Measurements from ENCODE around the gene MYO7A.

MYO7A gene

DNA sequence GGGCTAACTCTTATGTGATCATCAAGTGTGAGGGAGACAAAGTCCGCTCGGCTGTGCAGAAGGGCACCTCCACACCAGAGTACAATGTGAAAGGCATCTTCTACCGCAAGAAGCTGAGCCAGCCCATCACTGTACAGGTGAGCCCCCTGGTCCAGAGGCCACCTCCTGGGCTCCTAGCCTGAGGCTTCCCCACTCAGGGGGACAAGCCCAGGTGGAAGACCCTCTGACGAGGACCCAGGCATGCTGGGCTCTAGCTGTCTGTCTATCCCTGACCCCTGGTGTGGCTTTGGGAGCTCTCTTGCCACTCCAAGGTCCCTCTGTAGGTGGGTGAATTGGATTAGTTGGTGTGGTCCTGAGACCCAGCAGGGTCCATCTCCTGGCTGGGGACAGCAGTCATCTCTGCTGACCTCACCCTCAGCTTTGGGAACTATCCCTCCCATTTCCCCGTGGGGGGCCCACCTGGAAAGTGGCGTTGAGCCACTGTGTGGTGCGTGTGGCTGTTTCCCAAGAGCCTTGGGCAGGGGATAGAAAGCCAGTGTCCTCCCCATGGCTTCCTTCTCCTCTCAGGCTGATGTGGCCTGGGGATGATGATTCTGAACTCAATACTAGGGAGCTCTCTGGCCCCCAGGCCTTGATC, 5.4 kb upstream of the MYO7A start:
- intact Hi-C loops (cut with micrococcal nuclease), result loop anchor here (10.0 kb wide), 1 partner anchor 422 kb away; no protein-coding TSS in a partner anchor
- no peaks in the 10 kb centered on the region for H3K9me3 Mint-ChIP-seq
- no peak overlapping the region for H3K27ac Mint-ChIP-seq
- H3K36me3 Mint-ChIP-seq (ENCODE audit: low read depth), result no peaks in the 10 kb centered on the region
- peaks cover 12% of the 10 kb centered on the region for H3K27me3 Mint-ChIP-seq
- no peak overlapping the region for H3K4me3 Mint-ChIP-seq
- peaks cover 12% of the 10 kb centered on the region for H3K4me1 Mint-ChIP-seq (ENCODE audit: low read depth)

DNA sequence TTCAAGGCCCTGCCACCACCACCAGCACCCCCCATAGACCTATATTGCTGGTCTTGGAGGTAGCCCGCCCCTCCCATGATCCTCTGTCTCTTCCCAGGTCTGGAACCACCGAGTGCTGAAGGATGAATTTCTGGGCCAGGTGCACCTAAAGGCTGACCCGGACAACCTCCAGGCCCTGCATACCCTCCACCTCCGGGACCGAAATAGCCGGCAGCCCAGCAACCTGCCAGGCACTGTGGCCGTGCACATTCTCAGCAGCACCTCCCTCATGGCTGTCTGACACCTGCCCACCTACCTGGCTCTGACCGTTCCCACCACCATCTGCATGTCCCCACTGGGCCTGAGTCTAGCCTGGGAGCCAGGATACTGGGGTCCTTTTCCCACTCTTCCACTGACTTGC, 4.5 kb upstream of the MYO7A start:
- peaks cover 13% of the 10 kb centered on the region for H3K4me1 Mint-ChIP-seq (ENCODE audit: low read depth)
- H3K9me3 Mint-ChIP-seq, result no peaks in the 10 kb centered on the region
- intact Hi-C loops (cut with micrococcal nuclease), result loop anchor here (10.0 kb wide), 1 partner anchor 421 kb away; no protein-coding TSS in a partner anchor
- no peak overlapping the region for H3K4me3 Mint-ChIP-seq
- peaks cover 20% of the 10 kb centered on the region for H3K27me3 Mint-ChIP-seq
- H3K36me3 Mint-ChIP-seq (ENCODE audit: low read depth), result no peaks in the 10 kb centered on the region
- H3K27ac Mint-ChIP-seq, result no peak overlapping the region

DNA sequence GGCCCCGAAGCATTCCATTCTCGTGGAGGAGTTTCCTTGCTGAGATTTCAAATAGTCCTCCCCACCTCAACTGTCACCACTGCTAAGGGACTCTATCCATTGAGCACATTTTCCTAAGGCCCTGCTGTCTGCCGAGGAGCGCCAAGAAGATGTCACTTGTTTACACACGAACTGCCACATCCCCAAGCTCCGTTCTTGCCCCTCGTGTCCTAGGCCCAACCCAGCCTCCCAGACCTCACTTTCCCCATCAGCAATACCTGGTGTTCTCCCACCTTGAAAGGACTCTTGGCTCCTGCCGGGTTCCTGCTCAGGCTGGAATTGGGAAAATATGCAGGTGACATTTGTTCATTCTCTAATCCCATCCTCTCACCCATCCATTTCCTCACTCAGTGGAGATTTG, 4.0 kb upstream of the MYO7A start:
- Mint-ChIP-seq H3K4me3 (no peak overlapping the region), H3K9me3 (no peaks in the 10 kb centered on the region), H3K27me3 (peaks cover 21% of the 10 kb centered on the region), H3K27ac (no peak overlapping the region), H3K4me1 (ENCODE audit: low read depth) (peaks cover 13% of the 10 kb centered on the region), H3K36me3 (ENCODE audit: low read depth) (no peaks in the 10 kb centered on the region)
- intact Hi-C loops (cut with micrococcal nuclease), result loop anchor here (10.0 kb wide), 1 partner anchor 421 kb away; no protein-coding TSS in a partner anchor

DNA sequence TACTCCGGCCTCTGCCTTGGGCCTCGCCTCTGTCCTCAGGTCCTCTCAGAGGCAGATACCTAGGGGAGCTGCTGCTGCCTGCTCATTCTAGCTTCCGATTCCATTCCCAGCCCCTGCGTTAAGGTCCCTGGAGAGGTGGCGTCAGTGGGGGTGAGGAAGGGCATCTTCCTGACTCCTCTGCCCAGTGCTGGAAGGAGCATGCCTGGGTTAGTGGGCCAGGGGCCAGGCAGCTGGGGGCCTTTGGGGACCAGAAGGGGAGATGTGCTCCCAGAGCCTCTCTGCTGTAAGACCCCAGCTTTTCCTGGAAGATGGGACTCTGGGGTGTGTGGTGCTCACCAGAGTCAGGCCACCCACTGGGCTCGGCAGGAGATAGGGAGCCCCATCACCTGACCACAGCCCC, 3.6 kb upstream of the MYO7A start:
- peaks cover 21% of the 10 kb centered on the region for H3K27me3 Mint-ChIP-seq
- no peaks in the 10 kb centered on the region for H3K36me3 Mint-ChIP-seq (ENCODE audit: low read depth)
- no peak overlapping the region for H3K4me3 Mint-ChIP-seq
- H3K4me1 Mint-ChIP-seq (ENCODE audit: low read depth), result peaks cover 13% of the 10 kb centered on the region
- intact Hi-C loops (cut with micrococcal nuclease), result loop anchor here (10.0 kb wide), 1 partner anchor 420 kb away; no protein-coding TSS in a partner anchor
- no peaks in the 10 kb centered on the region for H3K9me3 Mint-ChIP-seq
- no peak overlapping the region for H3K27ac Mint-ChIP-seq

DNA sequence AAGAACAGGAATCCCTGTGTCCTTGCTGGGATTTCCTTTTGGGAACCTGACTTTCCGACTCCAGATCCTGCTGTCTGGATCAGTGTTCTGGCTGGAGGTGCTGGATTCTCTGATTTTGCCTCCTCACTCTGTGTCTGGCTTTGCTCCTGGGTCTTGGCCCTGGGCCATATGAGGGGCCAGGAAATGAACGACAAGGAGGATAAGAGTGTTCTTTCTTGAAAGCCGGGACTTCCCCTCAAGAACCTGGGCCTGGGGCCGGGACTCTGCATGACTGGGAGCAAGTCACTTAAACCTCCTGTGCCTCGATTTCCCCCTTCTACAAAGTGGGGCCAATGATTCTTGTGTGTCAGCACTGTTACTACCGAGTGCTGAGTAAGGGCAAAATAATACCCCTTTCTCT, 2.9 kb upstream of the MYO7A start:
- H3K27ac Mint-ChIP-seq, result no peak overlapping the region
- no peaks in the 10 kb centered on the region for H3K36me3 Mint-ChIP-seq (ENCODE audit: low read depth)
- no peaks in the 10 kb centered on the region for H3K9me3 Mint-ChIP-seq
- intact Hi-C loops (cut with micrococcal nuclease), result loop anchor here (10.0 kb wide), 1 partner anchor 420 kb away; no protein-coding TSS in a partner anchor
- peaks cover 21% of the 10 kb centered on the region for H3K27me3 Mint-ChIP-seq
- H3K4me1 Mint-ChIP-seq (ENCODE audit: low read depth), result peaks cover 13% of the 10 kb centered on the region
- no peak overlapping the region for H3K4me3 Mint-ChIP-seq

DNA sequence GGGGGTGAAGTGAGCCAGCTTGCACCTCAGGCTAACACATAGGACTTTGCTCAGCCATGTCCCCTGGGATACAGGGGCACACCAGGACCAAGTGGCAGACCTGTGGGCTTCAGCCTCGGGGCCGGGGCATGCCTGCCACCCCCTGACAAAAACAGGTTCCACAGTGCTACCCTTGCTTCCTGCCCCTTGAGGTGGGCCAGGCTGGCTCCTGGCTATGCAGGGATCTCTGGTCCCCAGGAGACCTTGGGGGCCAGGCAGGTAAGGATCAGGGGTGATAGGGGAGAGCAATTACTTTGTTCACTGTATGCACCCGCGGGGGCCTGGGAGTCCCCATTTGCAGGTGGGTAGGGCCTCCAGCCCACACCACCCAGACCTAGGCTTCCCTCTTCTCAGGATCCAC, 2.4 kb upstream of the MYO7A start:
- H3K9me3 Mint-ChIP-seq, result no peaks in the 10 kb centered on the region
- peaks cover 21% of the 10 kb centered on the region for H3K27me3 Mint-ChIP-seq
- H3K4me3 Mint-ChIP-seq, result no peak overlapping the region
- intact Hi-C loops (cut with micrococcal nuclease), result loop anchor here (10.0 kb wide), 1 partner anchor 419 kb away; no protein-coding TSS in a partner anchor
- no peak overlapping the region for H3K27ac Mint-ChIP-seq
- H3K4me1 Mint-ChIP-seq (ENCODE audit: low read depth), result peaks cover 13% of the 10 kb centered on the region
- no peaks in the 10 kb centered on the region for H3K36me3 Mint-ChIP-seq (ENCODE audit: low read depth)

DNA sequence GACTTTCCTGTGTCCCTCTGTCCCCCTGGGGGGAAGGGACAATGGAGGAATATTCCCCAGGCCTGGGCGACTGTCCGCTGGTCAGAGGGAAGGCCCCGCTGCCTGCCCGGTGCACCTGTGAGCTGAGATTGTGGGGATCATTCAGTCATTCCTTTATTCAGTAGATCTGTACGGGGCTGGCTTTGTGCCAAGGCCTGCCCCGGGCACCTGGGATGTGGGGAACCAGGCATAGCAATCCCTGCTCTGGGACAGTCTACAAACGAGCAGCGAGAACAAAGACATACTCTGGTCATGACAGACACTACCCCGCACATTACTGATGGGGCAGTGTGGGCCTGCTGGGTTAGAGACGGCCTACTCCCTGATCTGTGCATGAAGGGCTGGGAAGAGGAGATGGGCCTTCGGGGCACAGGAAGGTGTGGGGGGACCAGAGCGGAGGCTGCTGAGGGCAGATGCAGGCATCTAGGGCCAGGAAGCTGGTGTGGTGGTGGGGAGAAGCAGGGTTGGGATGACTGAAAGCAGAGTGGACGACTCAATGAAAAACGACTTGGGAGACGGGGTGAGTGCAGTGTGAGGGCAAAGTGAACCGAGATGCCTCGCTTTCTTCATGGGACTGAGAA, 1.8 kb upstream of the MYO7A start:
- Mint-ChIP-seq H3K27me3 (peaks cover 21% of the 10 kb centered on the region), H3K9me3 (no peaks in the 10 kb centered on the region), H3K27ac (no peak overlapping the region), H3K36me3 (ENCODE audit: low read depth) (no peaks in the 10 kb centered on the region), H3K4me1 (ENCODE audit: low read depth) (peaks cover 13% of the 10 kb centered on the region), H3K4me3 (no peak overlapping the region)
- intact Hi-C loops (cut with micrococcal nuclease), result loop anchor here (10.0 kb wide), 1 partner anchor 419 kb away; no protein-coding TSS in a partner anchor

DNA sequence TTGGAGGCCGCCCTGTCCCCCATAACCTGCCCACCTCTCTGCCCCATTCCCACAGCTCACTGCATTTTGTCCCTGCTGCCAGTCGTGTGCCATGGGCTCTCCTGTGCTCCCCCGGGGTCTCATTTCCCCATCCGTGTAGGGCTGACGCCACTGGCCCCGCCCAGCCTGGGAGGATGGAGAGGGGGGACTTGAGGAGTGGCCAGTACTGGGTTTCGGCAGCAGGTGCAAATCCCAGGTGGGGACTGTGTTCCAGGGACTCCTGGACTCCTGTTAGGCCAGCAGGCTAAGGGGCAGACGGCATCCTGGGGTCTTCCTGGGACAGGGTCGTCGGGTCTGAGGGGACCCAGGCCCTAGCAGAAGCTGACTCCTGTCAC, 1.2 kb upstream of the MYO7A start:
- Mint-ChIP-seq H3K4me1 (ENCODE audit: low read depth) (peaks cover 13% of the 10 kb centered on the region), H3K9me3 (no peaks in the 10 kb centered on the region), H3K36me3 (ENCODE audit: low read depth) (no peaks in the 10 kb centered on the region), H3K27me3 (peaks cover 21% of the 10 kb centered on the region), H3K27ac (no peak overlapping the region), H3K4me3 (peak overlapping the region; percentile 68)
- intact Hi-C loops (cut with micrococcal nuclease), result loop anchor here (1.0 to 10.0 kb wide), 2 partner anchors 61 to 418 kb away; no protein-coding TSS in a partner anchor

DNA sequence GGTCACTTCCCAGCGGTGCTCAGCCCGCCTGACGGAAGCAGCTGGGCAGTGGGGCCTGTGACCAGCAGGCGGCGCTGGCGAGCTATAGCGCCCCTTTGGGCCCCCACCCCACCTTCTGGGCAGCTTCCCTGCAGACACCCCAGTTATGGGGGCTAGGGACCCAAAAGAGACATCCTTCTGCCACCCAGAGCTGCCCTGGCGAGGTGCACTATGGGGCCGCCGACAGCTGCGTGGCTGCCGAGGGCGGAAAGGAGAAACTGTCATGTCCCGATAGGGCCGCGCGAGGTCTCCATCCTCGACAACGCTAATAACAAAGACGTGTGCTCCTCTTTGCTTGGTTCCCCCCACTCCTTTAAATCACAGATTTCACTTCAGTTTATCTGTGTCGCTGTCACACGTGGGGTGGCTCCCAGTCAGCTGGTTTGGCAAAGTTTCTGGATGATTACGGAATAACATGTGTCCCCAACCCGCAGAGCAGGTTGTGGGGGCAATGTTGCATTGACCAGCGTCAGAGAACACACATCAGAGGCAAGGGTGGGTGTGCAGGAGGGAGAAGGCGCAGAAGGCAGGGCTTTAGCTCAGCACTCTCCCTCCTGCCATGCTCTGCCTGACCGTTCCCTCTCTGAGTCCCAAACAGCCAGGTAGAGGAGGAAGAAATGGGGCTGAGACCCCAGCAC, 673 bp upstream of the MYO7A start:
- H3K4me3 Mint-ChIP-seq, result peak overlapping the region; percentile 68
- H3K27ac Mint-ChIP-seq, result no peak overlapping the region
- intact Hi-C loops (cut with micrococcal nuclease), result loop anchor here (1.0 to 10.0 kb wide), 2 partner anchors 61 to 417 kb away; no protein-coding TSS in a partner anchor
- H3K27me3 Mint-ChIP-seq, result peaks cover 21% of the 10 kb centered on the region
- no peaks in the 10 kb centered on the region for H3K9me3 Mint-ChIP-seq
- no peaks in the 10 kb centered on the region for H3K36me3 Mint-ChIP-seq (ENCODE audit: low read depth)
- peaks cover 13% of the 10 kb centered on the region for H3K4me1 Mint-ChIP-seq (ENCODE audit: low read depth)

DNA sequence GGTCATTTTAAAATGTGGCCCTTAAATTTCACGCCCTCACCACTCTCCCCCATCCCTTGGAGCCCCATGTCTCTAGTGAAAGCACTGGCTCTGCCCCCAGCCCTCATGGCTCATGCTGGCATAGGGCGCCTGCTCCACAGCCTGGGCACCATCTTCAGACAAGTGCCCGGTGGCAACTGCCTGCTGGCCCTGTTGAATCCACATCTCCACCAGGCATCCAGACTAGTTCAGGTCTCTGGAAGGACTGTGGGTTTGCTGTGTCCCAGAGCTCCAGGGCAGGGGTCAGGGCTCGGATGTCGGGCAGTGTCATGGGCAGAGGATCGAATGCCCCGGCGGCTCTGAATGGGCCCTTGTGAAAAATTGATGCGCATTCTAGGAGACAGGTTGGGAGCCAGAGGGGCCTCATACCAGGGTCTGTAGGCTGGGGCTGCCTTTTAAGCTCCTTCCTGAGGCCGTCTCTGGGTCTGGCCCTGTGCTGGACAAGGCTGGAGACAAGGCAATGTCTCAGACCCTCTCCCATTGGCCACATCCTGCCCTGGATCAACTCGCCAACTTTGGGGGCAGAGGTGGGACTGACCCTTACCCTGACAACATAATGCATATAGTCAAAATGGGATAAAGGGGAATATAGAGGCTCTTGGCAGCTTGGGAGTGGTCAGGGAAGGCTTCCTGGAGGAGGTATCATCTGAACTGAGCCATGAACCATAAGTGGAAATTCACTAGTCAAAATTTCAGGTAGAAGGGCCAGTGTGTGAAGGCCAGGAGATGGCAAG, 1.2 kb downstream of the MYO7A start:
- intact Hi-C loops (cut with micrococcal nuclease), result loop anchor here (10.0 kb wide), 1 partner anchor 416 kb away; no protein-coding TSS in a partner anchor
- Mint-ChIP-seq H3K4me3 (no peak overlapping the region), H3K27ac (no peak overlapping the region), H3K36me3 (ENCODE audit: low read depth) (no peaks in the 10 kb centered on the region), H3K27me3 (peaks cover 22% of the 10 kb centered on the region), H3K9me3 (no peaks in the 10 kb centered on the region), H3K4me1 (ENCODE audit: low read depth) (peaks cover 13% of the 10 kb centered on the region)

DNA sequence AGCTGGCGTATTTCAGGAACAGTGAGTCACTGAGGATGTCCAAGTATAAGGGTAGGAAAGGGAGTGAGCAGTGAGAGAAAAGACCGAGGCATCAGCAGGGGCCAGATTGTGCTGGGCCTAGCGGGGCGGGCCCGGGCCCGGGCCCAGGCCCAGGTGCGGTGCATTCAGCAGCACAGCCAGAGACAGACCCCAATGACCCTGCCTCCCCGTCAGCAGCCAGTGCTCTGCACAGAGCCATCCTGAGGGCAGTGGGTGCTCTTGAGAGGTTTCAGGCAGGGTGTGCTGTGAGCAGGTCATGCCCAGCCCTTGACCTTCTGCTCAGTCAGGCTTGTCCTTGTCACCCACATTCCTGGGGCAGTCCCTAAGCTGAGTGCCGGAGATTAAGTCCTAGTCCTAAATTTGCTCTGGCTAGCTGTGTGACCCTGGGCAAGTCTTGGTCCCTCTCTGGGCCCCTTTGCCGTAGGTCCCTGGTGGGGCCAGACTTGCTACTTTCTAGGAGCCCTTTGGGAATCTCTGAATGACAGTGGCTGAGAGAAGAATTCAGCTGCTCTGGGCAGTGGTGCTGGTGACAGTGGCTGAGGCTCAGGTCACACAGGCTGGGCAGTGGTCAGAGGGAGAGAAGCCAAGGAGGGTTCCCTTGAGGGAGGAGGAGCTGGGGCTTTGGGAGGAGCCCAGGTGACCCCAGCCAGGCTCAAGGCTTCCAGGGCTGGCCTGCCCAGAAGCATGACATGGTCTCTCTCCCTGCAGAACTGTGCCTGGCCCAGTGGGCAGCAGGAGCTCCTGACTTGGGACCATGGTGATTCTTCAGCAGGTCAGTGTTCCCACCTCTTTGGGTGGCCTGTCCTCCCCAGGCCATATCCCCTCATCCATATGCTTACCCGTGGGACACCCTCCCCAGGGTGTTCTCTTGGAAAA, 2.1 kb downstream of the MYO7A start:
- no peak overlapping the region for H3K27ac Mint-ChIP-seq
- no peak overlapping the region for H3K4me3 Mint-ChIP-seq
- H3K9me3 Mint-ChIP-seq, result no peaks in the 10 kb centered on the region
- H3K36me3 Mint-ChIP-seq (ENCODE audit: low read depth), result no peaks in the 10 kb centered on the region
- peaks cover 22% of the 10 kb centered on the region for H3K27me3 Mint-ChIP-seq
- peaks cover 13% of the 10 kb centered on the region for H3K4me1 Mint-ChIP-seq (ENCODE audit: low read depth)
- intact Hi-C loops (cut with micrococcal nuclease), result loop anchor here (10.0 kb wide), 1 partner anchor 415 kb away; no protein-coding TSS in a partner anchor

DNA sequence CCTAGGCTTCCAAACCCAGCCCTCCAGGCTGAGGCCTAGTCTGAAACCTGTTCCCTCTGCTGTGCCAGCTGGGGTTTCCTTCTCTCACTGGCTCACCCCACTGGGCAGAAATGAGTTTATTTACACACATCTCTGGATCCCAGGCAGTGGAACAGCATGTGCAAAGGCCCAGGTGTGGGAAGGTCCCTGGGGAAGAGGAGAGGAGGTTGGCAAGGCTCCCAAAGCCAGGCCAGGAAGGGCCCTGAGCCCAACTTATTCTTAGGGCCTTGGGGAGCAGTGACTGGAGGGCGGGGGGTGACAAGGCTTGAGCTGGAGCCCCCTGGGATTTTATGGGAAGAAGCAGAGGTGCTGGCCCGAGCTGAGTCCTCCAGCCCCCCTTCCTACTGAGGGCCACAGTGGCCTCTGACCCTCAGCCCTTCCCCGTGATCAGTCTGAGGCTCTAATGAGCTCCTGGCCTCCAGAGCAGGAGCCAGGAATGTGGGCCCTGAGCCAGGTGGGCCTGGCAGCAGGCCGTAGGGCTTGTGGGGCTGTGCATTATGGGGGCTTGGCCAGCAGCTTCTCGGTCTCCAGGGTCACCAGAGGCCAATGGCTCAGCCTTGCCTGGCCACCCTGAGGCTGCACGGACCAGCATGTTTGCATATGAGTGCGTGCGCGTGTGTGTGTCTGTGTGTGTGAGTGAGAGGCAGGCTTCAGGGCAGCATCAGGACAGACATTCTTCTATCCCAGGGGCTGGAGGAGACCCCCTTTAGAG, 2.9 kb downstream of the MYO7A start:
- no peak overlapping the region for H3K4me3 Mint-ChIP-seq
- peaks cover 25% of the 10 kb centered on the region for H3K27me3 Mint-ChIP-seq
- H3K9me3 Mint-ChIP-seq, result no peaks in the 10 kb centered on the region
- no peak overlapping the region for H3K27ac Mint-ChIP-seq
- no peaks in the 10 kb centered on the region for H3K36me3 Mint-ChIP-seq (ENCODE audit: low read depth)
- intact Hi-C loops (cut with micrococcal nuclease), result no loop called here
- peaks cover 13% of the 10 kb centered on the region for H3K4me1 Mint-ChIP-seq (ENCODE audit: low read depth)

Data from dendritic cell treated with granulocyte-macrophage colony-stimulating factor and Interleukin-4, amounts not matched to agents 40 ng/mL and 50 ng/mL, for 4 days (primary cell).